SU-DHL-6 (cell line): Measurements from ENCODE around the gene OTUD7B.

ENCODE experiments used
- H2AFZ ChIP-seq: fragments of 200-600 bp; sonication (generic); 2 replicates; pipeline ENCODE4 v1.6.1; 2014; ENCODE audit warnings: low read depth, mild to moderate bottlenecking, moderate library complexity, mixed read lengths, antibody characterized with exemption, low read length; ENCODE audit not compliant: severe bottlenecking
- H3F3A ChIP-seq: fragments of 200-600 bp; shearing (Covaris generic); 2 replicates; pipeline ENCODE4 v1.6.0; 2016; ENCODE audit warnings: antibody characterized with exemption, mild to moderate bottlenecking; ENCODE audit not compliant: insufficient read depth
- H3K27ac ChIP-seq: fragments of 200-600 bp; sonication (generic); 2 replicates; pipeline ENCODE4 v1.5.1; 2016; ENCODE audit warnings: low read depth, mild to moderate bottlenecking, low read length, moderate library complexity, mixed read lengths
- H3K27me3 ChIP-seq: fragments of 200-600 bp; sonication (generic), shearing (Covaris generic); 2 replicates; pipeline ENCODE4 v1.6.0; 2014; ENCODE audit warnings: mild to moderate bottlenecking, low read length
- H3K36me3 ChIP-seq: fragments of 200-600 bp; sonication (generic); 2 replicates; pipeline ENCODE4 v1.6.1; 2014; ENCODE audit warnings: mild to moderate bottlenecking, low read length, mixed read lengths
- H3K4me2 ChIP-seq: fragments of 300-600, 200-600 bp; shearing (Covaris generic), sonication (generic); 2 replicates; pipeline ENCODE4 v1.6.0; 2014; ENCODE audit warnings: low read length, low read depth, mild to moderate bottlenecking; ENCODE audit not compliant: poor library complexity, severe bottlenecking
- H3K4me3 ChIP-seq: fragments of 200-600 bp; sonication (generic); 2 replicates; pipeline ENCODE4 v1.5.1; 2014; ENCODE audit warnings: antibody characterized with exemption, low read length, mild to moderate bottlenecking, mixed read lengths; ENCODE audit not compliant: insufficient read depth, poor library complexity, severe bottlenecking
- H3K79me2 ChIP-seq: fragments of 200-600 bp; sonication (generic); 2 replicates; pipeline ENCODE4 v1.6.1; 2014; ENCODE audit warnings: mild to moderate bottlenecking, low read length, moderate library complexity; ENCODE audit not compliant: insufficient read depth
- H3K9ac ChIP-seq: fragments of 200-600 bp; sonication (generic); 2 replicates; pipeline ENCODE4 v1.7.0; 2014; ENCODE audit warnings: mild to moderate bottlenecking, low read length
- H3K9me2 ChIP-seq: fragments of 200-600 bp; sonication (generic); replicated peaks from 2 replicates; pipeline ENCODE4 v1.6.1; 2014; ENCODE audit warnings: low read length; ENCODE audit not compliant: insufficient read depth
- H3K9me3 ChIP-seq: fragments of 200-600 bp; sonication (generic); 2 replicates; pipeline ENCODE4 v1.6.1; 2014; ENCODE audit warnings: low read length, mixed read lengths; ENCODE audit not compliant: insufficient read depth
- H4K20me1 ChIP-seq: fragments of 200-600 bp; sonication (generic); 2 replicates; pipeline ENCODE4 v1.6.1; 2014; ENCODE audit warnings: low read depth, mild to moderate bottlenecking, antibody characterized with exemption, low read length, moderate library complexity, mixed read lengths
- EZH2phosphoT487 ChIP-seq: fragments of 200-600 bp; sonication (generic), shearing (Covaris generic); conservative IDR thresholded peaks from 2 replicates; pipeline ENCODE4 v1.6.1; 2018; ENCODE audit warnings: mild to moderate bottlenecking, antibody characterized with exemption, low read length, moderate library complexity, mixed read lengths
- TF ChIP-seq, protein P1 (sequence below): fragments of 200-600 bp; sonication (generic); IDR thresholded peaks from one replicate; pipeline ENCODE4 v1.5.1; 2017; ENCODE audit warnings: antibody characterized with exemption, mild to moderate bottlenecking, low read length, moderate library complexity; ENCODE audit not compliant: insufficient read depth, poor library complexity, severe bottlenecking

OTUD7B gene

DNA sequence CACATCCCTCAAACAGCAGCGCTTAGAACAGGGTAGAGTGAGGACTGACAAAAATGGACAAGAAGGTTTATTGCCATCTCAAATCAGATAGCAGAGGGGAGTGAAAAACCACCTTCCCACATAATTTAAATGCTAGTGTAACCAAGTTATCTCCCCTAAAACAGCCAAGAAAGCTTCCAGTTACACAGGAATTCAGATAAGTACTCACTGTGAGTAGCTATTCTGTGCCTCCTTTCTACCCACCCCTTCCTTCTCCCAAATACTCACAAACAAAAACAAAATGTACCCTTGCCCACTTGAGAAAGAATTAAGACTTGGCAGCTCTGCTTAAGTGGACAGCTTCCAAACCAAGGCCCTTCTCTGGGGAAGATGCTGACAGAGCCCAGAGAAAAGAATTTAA lies 9.1 kb downstream of the OTUD7B start:
- H3F3A ChIP-seq: 0 out of 2 replicates have a peak, but pooled peaks cover 2% of the 10 kb centered on the region
- no peak overlapping the region for H3K9ac ChIP-seq
- H3K27me3 ChIP-seq: no peaks in the 10 kb centered on the region
- H4K20me1 ChIP-seq: peaks cover 8% of the 10 kb centered on the region; the same call in 1 of the 2 replicates
- H3K79me2 ChIP-seq: no peaks in the 10 kb centered on the region
- no peaks in the 10 kb centered on the region for H3K9me2 ChIP-seq
- H3K4me3 ChIP-seq: no peak overlapping the region
- H2AFZ ChIP-seq: no peak overlapping the region
- H3K9me3 ChIP-seq: no peaks in the 10 kb centered on the region
- TF ChIP-seq, protein P1, sequence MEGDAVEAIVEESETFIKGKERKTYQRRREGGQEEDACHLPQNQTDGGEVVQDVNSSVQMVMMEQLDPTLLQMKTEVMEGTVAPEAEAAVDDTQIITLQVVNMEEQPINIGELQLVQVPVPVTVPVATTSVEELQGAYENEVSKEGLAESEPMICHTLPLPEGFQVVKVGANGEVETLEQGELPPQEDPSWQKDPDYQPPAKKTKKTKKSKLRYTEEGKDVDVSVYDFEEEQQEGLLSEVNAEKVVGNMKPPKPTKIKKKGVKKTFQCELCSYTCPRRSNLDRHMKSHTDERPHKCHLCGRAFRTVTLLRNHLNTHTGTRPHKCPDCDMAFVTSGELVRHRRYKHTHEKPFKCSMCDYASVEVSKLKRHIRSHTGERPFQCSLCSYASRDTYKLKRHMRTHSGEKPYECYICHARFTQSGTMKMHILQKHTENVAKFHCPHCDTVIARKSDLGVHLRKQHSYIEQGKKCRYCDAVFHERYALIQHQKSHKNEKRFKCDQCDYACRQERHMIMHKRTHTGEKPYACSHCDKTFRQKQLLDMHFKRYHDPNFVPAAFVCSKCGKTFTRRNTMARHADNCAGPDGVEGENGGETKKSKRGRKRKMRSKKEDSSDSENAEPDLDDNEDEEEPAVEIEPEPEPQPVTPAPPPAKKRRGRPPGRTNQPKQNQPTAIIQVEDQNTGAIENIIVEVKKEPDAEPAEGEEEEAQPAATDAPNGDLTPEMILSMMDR: no peak
- no peak for TF ChIP-seq EZH2phosphoT487
- no peaks in the 10 kb centered on the region for H3K36me3 ChIP-seq
- H3K27ac ChIP-seq: no peak overlapping the region
- no peak overlapping the region for H3K4me2 ChIP-seq

DNA sequence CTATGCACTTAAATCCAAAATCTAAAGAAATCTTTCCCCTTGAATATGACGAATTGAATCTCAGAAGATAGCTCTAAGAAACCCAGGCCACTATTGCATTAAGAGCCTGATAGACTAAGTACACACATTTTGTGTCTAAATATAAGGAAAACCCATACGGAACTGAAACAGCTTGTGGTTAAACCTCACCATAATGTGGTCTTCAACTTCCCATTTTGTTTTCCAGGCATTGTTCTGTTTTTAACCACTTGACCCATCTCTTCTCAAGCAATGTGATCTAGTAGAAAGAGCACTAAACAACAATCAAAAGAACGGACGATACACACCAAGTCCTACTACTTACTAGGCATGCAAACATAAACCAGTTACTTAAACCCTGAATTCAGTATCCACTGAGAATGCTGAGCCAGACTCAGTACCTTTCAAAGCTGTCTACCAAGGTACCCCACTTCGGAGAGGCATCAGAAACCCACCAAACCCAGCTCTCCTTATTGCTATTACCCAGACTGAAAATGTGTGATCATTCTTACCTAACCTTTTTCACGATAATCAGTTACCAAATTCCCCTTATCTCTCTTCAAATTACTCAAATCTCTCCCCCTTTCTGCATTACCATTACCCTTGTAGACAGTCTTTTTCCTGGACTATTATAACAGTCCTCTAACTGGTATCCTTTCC lies 12.8 kb downstream of the OTUD7B start:
- Histone ChIP-seq H3K27me3 (no peaks in the 10 kb centered on the region), H3K27ac (no peak overlapping the region), H3K9ac (no peak overlapping the region), H2AFZ (no peak overlapping the region), H3K4me3 (no peak overlapping the region), H3K36me3 (no peaks in the 10 kb centered on the region), H4K20me1 (peaks cover 8% of the 10 kb centered on the region; the same call in 1 of the 2 replicates), H3F3A (0 out of 2 replicates have a peak, but pooled peaks cover 2% of the 10 kb centered on the region), H3K9me2 (no peaks in the 10 kb centered on the region), H3K9me3 (no peaks in the 10 kb centered on the region), H3K4me2 (no peak overlapping the region), H3K79me2 (no peaks in the 10 kb centered on the region)
- TF ChIP-seq EZH2phosphoT487: 0 out of 2 replicates have a peak, but pooled peaks have one; percentile 90
- TF ChIP-seq, protein P1: no peak

DNA sequence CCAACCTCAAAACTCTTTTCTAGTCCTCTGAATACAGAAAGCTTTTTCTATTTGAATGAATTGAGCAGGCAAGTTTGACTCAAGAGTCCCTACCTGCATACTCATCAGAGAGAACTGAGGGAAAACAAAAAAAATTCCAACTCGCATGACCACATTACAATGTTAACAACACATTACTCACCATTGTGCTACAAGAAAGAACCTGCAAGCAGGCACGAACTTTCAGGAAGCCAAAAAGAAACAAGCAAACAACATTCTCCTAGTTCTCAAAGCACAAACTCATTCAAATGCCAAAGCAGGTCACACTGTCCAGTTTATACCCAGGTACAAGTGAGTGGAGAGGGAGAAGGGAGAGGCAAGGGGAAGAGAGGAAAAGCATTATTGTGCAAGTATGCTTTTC lies 14.6 kb downstream of the OTUD7B start:
- TF ChIP-seq EZH2phosphoT487: no peak
- TF ChIP-seq, protein P1: no peak
- no peak overlapping the region for H3K27ac ChIP-seq

More for the DNA sequence above, 14.6 kb downstream of the OTUD7B start:
- Histone ChIP-seq H3K9ac (no peak overlapping the region), H3K4me2 (no peak overlapping the region), H3K4me3 (no peak overlapping the region), H3K27me3 (no peaks in the 10 kb centered on the region), H3K79me2 (no peaks in the 10 kb centered on the region), H3K9me2 (no peaks in the 10 kb centered on the region), H3F3A (0 out of 2 replicates have a peak, but pooled peaks cover 2% of the 10 kb centered on the region), H3K9me3 (no peaks in the 10 kb centered on the region), H3K36me3 (no peaks in the 10 kb centered on the region), H4K20me1 (peaks cover 8% of the 10 kb centered on the region), H2AFZ (no peak overlapping the region)
